ENCODE data around the gene GJE1.

The GJE1 gene

GRCh38 chr6:142167071-142167470, 34.3 kb downstream of the GJE1 start:
- DNase-seq = no peak

- DNase-seq = no peak
Observed at GRCh38 chr6:142167486-142167885, 34.8 kb downstream of the GJE1 start.

- DNase-seq = no peak
Observed at GRCh38 chr6:142171351-142171750, 38.6 kb downstream of the GJE1 start.

- DNase-seq = no peak
Observed at GRCh38 chr6:142172758-142173157, 40.0 kb downstream of the GJE1 start.

- DNase-seq = no peak
Observed at GRCh38 chr6:142173980-142174379, 41.3 kb downstream of the GJE1 start.

GRCh38 chr6:142174703-142175102, 42.0 kb downstream of the GJE1 start:
- DNase-seq = no peak

- DNase-seq = no peak
Observed at GRCh38 chr6:142178129-142178528, 45.4 kb downstream of the GJE1 start.

GRCh38 chr6:142182004-142182403, 49.3 kb downstream of the GJE1 start:
- DNase-seq = no peak

GRCh38 chr6:142183351-142183750, 50.6 kb downstream of the GJE1 start:
- no peak for DNase-seq

GRCh38 chr6:142184307-142184706, 51.6 kb downstream of the GJE1 start:
- DNase-seq = no peak
